ENCODE measurements around the gene UBASH3A.

GRCh38 chr21:42444745-42445059 is 41.0 kb downstream of the UBASH3A start:
- TF ChIP-seq EZH2 (IDR thresholded peaks at IDR 0.05) (no peak), CTCF (IDR thresholded peaks at IDR 0.05) (no peak), EZH2phosphoT487 (IDR thresholded peaks at IDR 0.05) (no peak)
